T-helper 9 cell (primary cell): ENCODE measurements around the gene VPS52.
"Not testable (repeated sequence)": the region's sequence is repeated elsewhere in the genome, so short reads cannot be mapped to it uniquely, and the experiment has no call there.

Source experiments
- DNase-seq: peaks from one replicate; pipeline ENCODE4 v3.0.0-alpha.2; 2020

Gene VPS52

DNA sequence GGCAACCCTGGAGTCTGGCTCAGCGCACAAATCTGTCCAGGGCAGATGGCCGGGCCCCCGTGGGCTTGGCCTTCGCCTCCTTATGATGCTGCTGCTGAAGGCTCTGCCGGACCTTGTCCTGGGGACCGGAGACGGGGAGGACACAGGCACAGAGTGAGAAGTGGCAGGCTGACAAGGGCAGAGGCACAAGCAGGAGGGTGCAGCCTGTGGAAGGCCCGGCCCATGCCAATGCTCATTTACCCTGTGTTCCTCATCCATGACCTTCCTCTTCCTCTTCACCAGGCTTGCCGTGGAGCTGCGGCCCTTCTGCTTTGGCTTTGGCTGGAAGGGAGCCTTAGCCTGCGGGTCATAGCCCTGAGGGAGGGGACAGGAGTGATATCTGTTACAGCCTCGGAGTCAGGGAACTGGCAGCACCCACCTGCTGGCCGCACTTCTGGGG is 7.6 kb upstream of the VPS52 start:
- DNase-seq = no peak

DNA sequence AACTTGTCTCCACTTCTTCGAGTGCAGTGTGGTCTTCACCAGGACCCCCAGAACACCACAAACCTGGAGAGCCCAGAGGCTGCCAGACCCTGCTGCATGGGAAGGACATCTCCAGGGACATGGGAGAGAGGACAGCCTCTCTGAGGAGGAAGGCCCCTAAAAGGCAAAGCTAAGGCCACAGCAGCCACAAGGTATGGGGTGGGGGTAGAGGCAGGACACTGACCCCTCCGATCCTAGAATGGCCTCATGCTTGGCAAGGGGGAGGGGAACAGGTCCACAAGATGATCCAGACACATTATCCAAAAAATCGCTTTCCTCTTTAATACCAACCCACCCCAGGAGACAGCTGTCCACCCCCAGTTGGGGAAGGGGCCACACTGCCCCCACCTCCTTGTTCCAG is 7.1 kb upstream of the VPS52 start:
- DNase-seq = no peak

DNA sequence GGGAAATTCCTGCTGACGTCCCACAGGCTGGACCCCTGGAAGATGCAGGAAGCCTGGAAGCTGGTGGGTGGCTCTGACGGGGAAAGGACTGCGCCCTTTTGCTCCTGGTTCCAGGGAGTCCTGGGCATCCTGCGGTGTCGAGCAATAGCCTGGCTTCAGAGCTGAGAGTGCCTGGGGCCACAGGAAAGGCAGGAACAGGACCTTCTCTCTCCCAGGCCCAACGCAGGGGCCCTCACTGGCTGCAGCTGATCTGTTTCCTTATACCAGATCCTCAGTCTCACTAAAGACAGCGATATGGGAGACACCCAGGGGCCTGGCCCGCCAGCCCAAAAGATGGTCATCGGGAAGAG is 6.7 kb upstream of the VPS52 start:
- no peak for DNase-seq

DNA sequence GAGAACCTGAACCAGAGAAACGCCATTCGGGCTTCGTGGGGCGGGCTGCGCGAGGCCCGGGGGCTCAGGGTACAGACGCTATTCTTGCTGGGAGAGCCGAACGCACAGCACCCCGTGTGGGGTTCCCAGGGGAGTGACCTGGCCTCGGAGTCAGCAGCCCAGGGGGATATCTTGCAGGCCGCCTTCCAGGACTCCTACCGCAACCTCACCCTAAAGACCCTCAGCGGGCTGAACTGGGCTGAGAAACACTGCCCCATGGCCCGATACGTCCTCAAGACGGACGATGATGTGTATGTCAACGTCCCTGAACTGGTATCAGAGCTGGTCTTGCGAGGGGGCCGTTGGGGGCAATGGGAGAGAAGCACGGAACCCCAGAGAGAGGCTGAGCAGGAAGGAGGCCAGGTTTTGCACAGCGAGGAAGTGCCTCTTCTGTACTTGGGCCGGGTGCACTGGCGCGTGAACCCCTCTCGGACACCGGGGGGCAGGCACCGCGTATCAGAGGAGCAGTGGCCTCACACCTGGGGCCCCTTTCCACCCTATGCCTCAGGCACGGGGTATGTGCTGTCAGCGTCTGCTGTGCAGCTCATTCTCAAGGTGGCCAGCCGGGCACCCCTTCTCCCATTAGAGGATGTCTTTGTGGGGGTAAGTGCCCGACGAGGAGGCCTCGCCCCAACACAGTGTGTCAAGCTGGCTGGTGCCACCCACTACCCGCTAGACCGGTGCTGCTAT is 6.2 kb upstream of the VPS52 start:
- no peak for DNase-seq

DNA sequence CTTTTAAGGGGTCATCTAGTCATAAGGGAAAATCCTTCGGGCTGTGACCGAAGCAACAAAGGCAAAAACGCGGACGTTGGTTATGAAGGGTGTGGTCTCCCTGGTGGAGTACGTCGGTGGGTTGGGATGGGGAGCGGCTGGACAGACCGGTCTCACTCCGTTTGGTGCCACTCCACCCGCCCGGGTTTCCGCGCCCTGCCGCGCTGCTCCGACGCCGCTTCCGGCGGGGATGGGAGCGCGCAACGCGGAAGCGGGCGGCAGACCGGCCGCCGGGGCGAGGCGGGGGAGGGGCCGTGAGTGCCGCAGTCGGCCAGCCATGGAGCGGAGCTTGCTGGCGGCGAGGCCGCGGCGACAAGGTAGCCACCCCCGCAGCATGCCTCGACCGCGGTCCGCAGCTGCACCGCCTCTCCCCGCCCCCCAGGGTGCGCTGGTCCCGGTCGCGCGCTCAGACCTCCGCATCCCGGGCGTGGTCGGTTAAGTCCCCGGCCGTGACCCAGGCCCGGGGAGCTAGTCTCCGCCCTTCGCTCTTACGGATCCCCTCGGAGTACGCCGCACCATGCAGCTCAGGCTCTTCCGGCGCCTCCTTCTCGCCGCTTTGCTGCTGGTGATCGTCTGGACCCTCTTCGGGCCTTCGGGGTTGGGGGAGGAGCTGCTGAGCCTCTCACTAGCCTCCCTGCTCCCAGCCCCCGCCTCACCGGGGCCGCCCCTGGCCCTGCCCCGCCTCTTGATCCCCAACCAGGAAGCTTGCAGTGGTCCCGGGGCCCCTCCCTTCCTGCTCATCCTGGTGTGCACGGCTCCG is 5.4 kb upstream of the VPS52 start, which contains the start of gene B3GALT4:
Gene B3GALT4 (plus strand): TSS at position 260 of the 799 bp plus-strand sequence. CDS start 297 bp downstream, at position 557.
- peak; percentile 59 for DNase-seq

DNA sequence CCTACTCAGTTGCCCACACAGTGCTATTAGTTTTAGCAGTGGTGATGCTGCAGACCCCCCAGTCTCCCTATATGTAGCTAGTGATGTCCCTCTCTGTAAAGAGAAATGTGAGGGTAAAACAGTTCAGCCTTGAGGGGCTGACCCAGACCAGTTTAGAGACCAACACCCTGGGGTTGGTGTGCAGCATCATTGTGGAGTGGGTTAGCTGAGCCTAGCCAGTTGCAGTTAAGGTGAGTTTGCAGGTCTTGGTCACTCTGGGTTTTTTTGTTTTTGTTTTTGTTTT is 4.8 kb upstream of the VPS52 start:
- no peak for DNase-seq

DNA sequence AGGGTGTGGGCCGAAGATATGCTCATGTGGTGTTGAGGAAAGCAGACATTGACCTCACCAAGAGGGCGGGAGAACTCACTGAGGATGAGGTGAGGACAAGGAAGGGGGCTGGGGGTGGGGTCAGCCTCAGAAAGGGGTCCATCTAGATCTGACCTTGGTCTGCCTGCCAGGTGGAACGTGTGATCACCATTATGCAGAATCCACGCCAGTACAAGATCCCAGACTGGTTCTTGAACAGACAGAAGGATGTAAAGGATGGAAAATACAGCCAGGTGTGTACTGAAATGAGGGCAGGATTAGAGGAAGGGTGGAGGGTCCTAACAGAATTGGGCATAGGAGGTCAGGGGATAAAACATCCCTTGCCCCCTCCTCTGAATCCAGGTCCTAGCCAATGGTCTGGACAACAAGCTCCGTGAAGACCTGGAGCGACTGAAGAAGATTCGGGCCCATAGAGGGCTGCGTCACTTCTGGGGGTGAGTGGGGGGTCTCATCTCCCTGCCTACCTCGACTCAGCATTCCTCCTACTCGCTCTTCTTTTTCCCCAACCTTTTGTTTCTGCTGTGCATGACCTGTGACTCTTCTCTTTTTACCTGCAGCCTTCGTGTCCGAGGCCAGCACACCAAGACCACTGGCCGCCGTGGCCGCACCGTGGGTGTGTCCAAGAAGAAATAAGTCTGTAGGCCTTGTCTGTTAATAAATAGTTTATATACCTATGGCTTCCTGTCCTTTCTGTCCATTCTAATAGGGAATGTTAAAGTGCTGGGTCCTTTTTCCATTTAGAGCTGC is 4.3 kb upstream of the VPS52 start:
- DNase-seq = not testable (repeated sequence)

DNA sequence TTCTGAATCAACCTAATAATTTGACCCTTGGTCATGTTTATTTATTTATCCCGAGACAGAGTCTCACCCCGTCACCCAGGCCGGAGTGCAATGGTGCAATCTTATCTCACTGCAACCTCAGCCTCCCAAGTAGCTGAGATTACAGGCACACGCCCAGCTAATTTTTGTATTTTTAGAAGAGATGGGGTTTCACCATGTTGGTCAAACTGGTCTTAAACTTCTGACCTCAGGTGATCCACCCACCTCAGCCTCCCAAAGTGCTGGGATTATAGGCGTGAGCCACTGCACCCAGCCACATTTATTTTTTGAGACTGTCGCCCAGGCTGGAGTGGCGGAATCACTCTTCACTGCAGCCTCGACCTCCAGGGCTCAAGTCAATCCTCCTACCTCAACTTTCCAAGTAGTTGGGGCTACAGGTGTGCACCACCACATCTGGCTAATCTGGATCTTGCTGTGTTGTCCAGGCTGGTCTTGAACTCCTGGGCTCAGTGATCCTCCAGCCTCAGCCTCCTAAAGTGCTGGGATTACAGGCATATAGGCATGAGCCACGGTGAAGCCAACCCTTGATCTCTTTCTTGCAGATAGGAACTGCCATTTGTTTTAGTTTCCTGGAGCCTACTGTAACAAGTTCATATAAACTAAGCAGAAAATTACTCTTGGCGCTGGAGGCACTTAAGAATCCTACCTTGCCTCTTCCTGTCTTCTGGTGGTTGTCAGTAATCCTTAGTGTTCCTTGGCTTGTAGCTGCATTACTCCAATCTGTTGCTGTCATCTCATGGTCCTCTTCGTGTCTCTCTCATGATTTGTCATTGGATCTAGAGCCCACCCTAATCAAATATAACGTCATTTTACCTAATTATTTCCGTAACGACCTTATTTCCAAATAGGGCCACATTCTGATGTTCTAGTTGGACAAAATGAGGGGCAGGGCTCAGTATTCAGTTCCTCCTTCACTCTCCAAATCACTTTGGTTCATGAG is 2.5 kb upstream of the VPS52 start:
- DNase-seq = no peak

DNA sequence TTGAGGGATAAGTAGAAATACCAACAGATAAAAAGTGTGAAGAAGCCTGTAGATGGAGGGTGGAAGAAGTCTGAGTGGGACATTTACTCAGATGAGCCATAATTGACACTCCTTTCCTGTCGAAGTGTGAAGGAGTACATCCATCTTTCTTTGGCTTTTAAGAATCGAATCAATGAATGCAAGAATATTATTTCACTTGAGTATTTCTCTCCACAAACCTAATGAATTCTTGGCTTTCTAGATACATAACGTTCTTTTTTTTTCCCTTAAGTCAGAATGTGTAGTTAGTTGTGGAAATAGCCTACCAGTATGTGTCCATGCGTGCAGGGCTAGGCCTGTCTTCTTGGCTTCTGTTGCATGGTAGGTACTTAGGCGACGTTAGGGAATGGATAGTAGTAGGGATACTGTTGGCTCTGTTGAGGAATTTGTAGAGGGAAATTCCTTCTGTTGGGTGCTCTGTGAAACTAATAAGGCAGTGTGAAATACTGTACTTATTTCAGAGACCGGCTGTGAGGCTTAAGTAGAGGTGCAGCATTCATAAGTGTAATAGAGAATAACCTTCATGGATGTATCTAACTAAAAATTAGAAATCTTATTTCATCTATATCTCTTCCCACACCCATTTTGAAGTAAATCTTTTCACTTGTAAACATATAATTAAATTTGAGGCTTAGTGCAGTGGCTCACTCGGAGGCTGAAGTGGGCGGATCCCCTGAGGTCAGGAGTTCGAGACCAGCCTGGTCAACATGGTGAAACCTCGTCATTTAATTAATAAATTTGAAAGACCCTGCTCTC is 1.6 kb upstream of the VPS52 start:
- no peak for DNase-seq

DNA sequence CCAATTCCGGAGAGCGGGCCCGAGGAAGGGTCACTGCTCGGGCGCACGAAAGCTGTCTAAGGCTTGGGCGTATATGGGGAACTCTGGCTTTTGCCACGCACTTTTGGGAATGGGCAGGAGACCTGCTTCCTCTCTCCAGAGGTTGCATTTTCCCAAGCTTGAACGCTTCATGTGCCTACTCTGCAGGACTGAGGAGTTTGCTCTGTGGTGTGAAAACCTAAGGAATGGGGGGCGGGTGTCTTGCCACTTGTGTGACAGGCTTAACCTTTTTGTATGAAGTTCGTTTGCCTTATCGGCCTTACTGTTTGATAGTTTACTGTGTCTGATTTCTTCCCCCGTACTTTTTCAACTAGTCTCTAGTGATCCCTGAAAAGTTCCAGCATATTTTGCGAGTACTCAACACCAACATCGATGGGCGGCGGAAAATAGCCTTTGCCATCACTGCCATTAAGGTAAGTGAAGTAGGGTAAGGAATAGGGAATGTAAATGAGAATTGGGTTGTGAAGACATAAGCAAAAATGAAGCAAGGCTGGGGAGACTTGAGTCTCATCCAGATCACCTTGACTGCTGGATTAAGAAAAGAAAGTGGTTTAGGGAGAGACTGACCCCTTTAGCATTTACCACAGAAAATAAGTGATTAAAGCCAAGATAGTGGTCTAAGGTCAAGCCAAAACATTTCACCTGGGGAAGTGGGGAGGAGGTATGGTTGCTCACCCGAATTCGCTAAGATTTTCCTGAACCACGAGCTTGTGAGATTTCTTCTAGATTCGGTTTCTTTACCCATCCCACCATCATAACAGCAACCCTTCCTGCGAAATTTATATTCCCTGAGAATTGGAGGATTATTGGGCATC is 826 bp upstream of the VPS52 start:
- no peak for DNase-seq

DNA sequence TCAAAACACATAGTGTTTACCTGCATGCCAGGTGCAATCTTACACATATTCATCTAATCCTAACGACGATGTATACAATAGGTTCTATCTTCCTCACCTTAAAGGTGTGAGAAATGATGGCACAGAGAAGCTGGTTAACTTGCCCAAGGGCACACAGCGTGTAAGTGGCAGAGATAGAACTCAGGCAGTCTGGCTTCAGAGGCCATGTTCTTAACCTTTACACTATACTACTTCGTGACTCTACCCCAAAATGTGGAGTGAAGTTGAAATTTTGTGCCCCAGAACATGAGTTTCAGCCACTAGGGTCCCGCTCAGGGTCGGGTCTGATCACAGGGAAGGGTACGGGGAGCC is 584 bp downstream of the VPS52 start:
- DNase-seq = no peak

DNA sequence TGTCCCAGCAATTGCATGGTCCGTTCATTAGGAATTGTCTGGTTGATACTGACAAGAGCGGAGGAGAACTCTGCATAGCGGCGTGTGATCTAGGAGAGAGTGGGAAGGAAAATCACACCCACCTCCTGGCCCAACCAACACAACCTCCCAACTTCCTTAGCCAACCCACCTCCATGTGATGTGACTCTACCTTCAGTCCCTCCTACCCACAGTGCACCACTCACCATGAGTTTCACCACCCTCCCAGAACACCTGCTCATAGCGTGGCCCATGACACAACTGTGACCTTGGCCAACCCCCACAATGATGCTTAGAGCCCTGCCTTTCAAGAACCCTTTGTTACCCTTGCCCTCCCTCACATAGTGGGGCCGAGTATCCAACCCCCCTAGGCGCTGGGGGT is 7.7 kb downstream of the VPS52 start:
- DNase-seq = no peak

DNA sequence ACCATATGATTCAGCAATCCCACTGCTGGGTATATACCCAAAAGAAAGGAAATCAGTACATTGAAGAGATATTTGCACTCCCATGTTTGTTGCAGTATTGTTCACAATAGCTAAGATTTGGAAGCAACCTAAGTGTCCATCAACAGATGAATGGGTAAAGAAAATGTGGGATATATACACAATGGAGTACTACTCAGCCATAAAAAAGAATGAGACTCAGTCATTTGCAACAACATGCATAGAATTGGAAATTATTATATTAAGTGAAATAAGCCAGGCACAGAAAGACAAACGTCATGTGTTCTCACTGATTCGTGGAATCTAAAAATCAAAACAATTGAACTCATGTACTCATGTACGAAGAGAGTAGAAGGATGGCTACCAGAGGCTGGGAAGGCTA is 9.2 kb downstream of the VPS52 start:
- DNase-seq = not testable (repeated sequence)

DNA sequence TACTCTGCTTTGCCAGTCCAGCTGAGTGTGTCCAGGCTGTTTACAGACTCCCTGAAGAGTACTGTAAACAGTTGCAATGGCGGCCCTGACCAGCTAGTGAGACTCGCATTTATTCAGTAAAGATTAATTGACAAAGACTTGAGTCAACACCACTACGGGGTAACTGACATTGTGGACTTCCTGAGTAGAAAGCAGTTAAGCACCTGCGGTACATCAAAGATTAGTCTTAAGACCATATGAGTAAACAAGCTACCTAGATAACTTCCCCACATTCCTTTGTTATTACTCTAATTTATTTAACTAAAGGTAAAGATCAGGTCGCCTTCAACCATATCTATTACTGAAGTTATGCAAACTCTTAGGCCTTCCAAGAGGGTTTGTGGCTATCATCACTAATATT is 12.6 kb downstream of the VPS52 start:
- no peak for DNase-seq

DNA sequence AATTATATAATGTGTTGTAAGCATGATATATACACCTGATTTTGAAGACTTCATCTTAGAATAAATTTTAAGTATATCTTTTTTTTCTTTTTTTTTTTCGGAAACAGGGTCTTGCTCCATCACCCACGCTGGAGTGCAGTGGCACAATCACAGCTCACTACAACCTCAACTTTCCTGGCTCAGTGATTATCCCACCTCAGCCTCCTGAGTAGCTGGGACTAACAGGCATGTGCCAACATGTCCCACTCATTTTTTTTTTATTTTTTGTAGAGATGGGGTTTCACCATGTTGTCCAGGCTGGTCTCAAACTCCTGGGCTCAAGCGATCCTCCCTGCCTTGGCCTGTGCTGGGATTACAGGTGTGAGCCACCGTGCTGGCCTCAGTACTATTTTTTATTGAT is 17.1 kb downstream of the VPS52 start:
- DNase-seq = no peak

DNA sequence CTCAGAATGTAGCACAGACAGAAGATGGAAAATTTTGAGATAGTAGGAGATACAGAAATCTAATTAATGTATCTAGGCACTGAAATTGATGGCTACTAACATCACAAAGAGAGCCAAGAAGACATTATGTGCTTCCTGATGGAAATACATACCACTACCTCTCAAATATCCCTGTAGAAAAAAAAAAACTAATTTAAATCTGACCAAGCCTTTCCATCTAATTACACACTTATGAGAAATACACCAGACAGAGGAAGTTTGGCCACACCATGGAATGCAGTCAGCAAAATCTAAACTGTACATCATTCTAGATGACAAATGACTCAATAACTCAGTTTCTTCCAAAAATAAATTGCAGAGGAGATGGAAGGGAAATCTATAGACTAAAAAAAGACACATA is 18.9 kb downstream of the VPS52 start:
- no peak for DNase-seq

DNA sequence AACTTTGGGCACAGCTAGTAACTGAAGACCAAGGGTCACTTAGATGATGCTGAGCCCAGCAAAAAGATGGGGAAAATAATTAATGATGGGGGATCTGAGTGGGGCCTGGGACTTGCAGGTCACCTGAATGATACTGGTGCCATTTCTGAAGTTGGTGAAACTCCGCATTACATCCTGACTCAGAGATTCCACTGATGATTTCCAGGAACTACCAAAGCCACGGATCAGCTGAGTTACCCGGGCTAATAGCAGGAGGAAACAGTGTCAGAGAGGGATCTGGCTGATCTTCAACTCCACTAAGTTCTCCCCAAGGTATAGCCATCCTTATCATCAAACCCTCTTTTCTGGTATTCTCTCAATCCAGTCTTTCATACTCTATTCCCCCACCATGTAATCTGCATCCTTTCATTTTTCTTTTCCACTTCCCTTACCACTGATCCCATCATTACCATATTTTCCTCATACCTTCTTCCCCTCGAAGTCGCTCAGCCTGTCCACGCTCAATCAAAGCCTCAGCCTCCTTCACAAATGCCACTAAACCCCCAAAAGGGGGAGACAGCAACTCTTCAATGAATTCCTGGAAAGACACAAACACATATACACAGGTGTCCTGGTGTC is 20.2 kb downstream of the VPS52 start:
- DNase-seq = no peak

DNA sequence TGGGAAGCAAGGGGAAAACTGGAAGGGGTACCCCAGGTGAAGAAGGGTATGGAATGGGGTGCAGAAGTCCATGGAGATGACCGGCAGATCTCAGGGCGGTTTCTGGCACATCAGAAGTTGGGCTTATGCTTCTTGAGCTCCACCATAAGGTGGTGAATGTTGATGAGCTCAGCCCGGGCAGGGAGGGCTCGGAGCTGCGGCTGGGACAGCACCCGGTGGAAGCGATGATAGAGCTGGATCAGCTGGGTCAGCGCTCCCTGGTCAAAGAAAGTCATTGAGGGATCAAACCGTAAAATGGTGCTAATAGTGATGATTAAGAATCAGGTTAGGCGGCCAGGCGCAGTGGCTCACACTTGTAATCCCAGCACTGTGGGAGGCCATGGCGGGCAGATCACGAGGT is 20.9 kb downstream of the VPS52 start:
- DNase-seq = no peak

DNA sequence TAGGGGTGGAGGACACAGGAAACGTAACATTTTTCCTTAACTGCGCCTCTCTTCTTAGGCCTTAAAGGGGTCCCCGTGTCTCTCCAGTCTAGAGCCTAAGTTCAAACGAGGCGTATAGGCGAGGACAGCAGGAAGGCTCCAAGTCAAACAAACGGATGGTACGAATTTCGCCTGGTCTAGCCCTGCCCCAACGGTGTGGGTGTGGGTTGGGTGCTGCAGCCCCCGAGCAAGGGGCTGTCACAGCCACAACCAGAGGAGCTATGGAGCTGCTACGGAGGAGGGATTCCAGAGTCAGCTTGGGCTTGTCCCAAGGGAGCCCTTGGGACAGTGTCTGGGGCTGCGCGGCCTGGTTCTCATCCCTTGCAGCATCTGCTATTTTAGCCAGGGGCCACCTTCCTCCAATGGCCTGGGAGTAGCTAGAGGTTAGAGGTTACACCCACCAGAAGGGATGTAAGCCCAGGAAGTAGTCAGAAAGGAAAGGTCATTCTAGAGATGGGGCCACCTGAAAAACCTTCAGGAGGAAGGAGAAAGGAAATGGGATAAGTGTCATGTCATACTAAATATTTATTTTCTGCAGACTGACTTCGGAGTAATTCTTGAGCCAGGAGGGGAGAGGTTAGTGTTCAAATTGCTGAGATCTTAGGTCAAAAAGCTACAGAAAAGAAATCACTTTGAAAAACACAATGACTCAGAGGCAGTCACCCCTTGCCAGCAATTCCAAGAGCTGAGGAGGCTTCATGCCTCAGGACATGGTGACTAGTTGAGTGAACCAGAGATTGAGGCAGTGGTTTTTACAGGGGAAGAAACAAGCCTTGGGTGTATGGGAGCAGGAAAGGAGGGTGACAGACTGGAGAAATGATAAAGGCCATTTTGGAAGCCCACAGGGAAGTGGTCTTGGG is 21.7 kb downstream of the VPS52 start:
- no peak for DNase-seq
